DND-41 (cell line): ENCODE measurements around the gene RGS12.

Experiments used
- ATAC-seq: fragments of 200-7000 bp; cut with Tn5 transposase; 3 replicates; pipeline ENCODE4 v1.9.1; 2021; ENCODE audit warnings: low read depth; ENCODE audit not compliant: insufficient read depth
- DNase-seq: peaks from one replicate; pipeline ENCODE4 v3.0.0-alpha.2; 2020
- H2AFZ ChIP-seq: 2 replicates; pipeline ENCODE4 v1.6.0; 2012; ENCODE audit warnings: low read depth, low read length
- H3K27ac ChIP-seq: 2 replicates; pipeline ENCODE4 v1.5.1; 2012; ENCODE audit warnings: low read length, inconsistent platforms
- H3K27me3 ChIP-seq: fragments of 200-600 bp; sonication (generic); 2 replicates; pipeline ENCODE4 v1.6.0; 2012; ENCODE audit warnings: low read length, mild to moderate bottlenecking, inconsistent platforms; ENCODE audit not compliant: insufficient read depth, poor library complexity
- H3K36me3 ChIP-seq: 2 replicates; pipeline ENCODE4 v1.5.1; 2012; ENCODE audit warnings: low read length, inconsistent platforms; ENCODE audit not compliant: insufficient read depth
- H3K4me1 ChIP-seq: 2 replicates; pipeline ENCODE4 v1.5.1; 2012; ENCODE audit warnings: mild to moderate bottlenecking, low read length; ENCODE audit not compliant: insufficient read depth
- H3K4me2 ChIP-seq: 2 replicates; pipeline ENCODE4 v1.6.0; 2012; ENCODE audit warnings: mild to moderate bottlenecking, moderate library complexity, low read length, inconsistent platforms; ENCODE audit not compliant: insufficient read depth
- H3K4me3 ChIP-seq, 2 experiments: fragments of 200-600 bp in 1 of 2; shearing (Covaris generic) in 1 of 2; 2 replicates each; pipeline ENCODE4 v1.5.1; 2012 to 2016; ENCODE audit warnings: inconsistent platforms in 2 of 2, low read length in 2 of 2, mild to moderate bottlenecking in 2 of 2, low read depth in 1 of 2, moderate library complexity in 1 of 2
- H3K79me2 ChIP-seq: 2 replicates; pipeline ENCODE4 v1.6.0; 2012; ENCODE audit warnings: low read length, inconsistent platforms; ENCODE audit not compliant: insufficient read depth
- H3K9ac ChIP-seq: 2 replicates; pipeline ENCODE4 v1.6.0; 2012; ENCODE audit warnings: low read depth, mild to moderate bottlenecking, inconsistent platforms, low read length, moderate library complexity
- H3K9me3 ChIP-seq: 2 replicates; pipeline ENCODE4 v1.5.1; 2012; ENCODE audit warnings: low read length, moderate library complexity, mild to moderate bottlenecking, inconsistent platforms; ENCODE audit not compliant: insufficient read depth, severe bottlenecking
- H4K20me1 ChIP-seq: 2 replicates; pipeline ENCODE4 v1.6.0; 2012; ENCODE audit warnings: low read length; ENCODE audit not compliant: insufficient read depth
- EZH2 ChIP-seq: IDR thresholded peaks from 3 replicates; pipeline ENCODE4 v1.6.1; 2012; ENCODE audit warnings: borderline replicate concordance, low read depth, mild to moderate bottlenecking, moderate library complexity, low read length, inconsistent platforms; ENCODE audit not compliant: severe bottlenecking
- TF ChIP-seq, protein P1 (sequence below): IDR thresholded peaks from 2 replicates; pipeline ENCODE4 v1.5.1; 2012; ENCODE audit warnings: borderline replicate concordance, low read length, moderate library complexity, mild to moderate bottlenecking; ENCODE audit not compliant: poor library complexity, severe bottlenecking; ENCODE audit errors: extremely low read depth

Gene RGS12

DNA sequence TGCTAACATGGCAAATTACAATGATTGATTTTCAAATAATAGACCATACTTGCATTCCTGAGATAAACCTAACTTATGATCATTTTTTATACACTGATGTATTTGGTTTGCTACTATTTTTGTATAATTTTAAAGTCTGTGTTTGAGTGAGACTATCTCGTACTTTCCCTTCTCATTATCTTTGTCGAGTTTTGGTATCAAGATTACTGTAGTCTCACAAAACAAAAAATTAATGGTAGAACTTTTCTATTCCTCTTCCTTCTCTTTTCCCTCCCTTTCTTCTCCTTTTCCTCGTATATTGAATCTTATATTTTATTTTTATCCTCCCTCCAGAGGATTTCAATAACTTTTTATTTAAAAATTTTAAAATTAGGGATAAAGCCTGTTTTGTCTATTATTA is 41.5 kb downstream of the RGS12 start:
- TF ChIP-seq EZH2 = no peak
- TF ChIP-seq, protein P1, sequence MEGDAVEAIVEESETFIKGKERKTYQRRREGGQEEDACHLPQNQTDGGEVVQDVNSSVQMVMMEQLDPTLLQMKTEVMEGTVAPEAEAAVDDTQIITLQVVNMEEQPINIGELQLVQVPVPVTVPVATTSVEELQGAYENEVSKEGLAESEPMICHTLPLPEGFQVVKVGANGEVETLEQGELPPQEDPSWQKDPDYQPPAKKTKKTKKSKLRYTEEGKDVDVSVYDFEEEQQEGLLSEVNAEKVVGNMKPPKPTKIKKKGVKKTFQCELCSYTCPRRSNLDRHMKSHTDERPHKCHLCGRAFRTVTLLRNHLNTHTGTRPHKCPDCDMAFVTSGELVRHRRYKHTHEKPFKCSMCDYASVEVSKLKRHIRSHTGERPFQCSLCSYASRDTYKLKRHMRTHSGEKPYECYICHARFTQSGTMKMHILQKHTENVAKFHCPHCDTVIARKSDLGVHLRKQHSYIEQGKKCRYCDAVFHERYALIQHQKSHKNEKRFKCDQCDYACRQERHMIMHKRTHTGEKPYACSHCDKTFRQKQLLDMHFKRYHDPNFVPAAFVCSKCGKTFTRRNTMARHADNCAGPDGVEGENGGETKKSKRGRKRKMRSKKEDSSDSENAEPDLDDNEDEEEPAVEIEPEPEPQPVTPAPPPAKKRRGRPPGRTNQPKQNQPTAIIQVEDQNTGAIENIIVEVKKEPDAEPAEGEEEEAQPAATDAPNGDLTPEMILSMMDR = no peak
- H3K27ac ChIP-seq = no peak overlapping the region
- no peak overlapping the region for H3K4me2 ChIP-seq
- H3K36me3 ChIP-seq = no peaks in the 10 kb centered on the region
- H4K20me1 ChIP-seq = peaks cover 23% of the 10 kb centered on the region
- no peaks in the 10 kb centered on the region for H3K4me1 ChIP-seq
- H3K27me3 ChIP-seq = no peaks in the 10 kb centered on the region
- no peak for ATAC-seq
- no peaks in the 10 kb centered on the region for H3K9me3 ChIP-seq
- H2AFZ ChIP-seq = no peak overlapping the region
- H3K79me2 ChIP-seq = no peaks in the 10 kb centered on the region
- no peak overlapping the region for H3K9ac ChIP-seq
- H3K4me3 ChIP-seq = no peak overlapping the region
- no peak for DNase-seq

DNA sequence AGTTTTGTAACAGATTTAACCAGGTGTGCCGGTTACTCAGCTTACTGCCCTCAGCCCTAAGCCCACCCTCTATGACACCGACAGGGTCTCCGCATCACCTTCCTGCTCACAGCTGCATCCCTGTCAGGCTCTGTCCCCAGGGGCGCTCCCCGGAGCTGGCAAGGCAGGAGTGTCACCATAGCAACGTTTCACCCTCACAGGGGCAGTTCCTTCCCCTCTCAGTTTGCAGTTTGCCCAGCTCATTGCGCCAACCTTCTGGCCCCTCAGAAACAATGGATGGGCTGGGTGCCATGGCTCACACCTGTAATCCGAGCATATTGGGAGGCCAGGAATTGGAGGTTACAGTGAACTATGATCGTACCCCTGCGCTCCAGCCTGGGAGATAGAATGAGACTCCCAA is 42.6 kb downstream of the RGS12 start:
- no peak for TF ChIP-seq EZH2
- TF ChIP-seq, protein P1 = no peak
- Histone ChIP-seq H3K4me3 (no peak overlapping the region), H3K9me3 (no peaks in the 10 kb centered on the region), H3K4me1 (no peaks in the 10 kb centered on the region), H2AFZ (no peak overlapping the region), H3K36me3 (no peaks in the 10 kb centered on the region), H3K9ac (no peak overlapping the region), H4K20me1 (peaks cover 24% of the 10 kb centered on the region), H3K79me2 (no peaks in the 10 kb centered on the region), H3K27ac (no peak overlapping the region), H3K27me3 (no peaks in the 10 kb centered on the region), H3K4me2 (no peak overlapping the region)
- DNase-seq (no peak), ATAC-seq (no peak)

DNA sequence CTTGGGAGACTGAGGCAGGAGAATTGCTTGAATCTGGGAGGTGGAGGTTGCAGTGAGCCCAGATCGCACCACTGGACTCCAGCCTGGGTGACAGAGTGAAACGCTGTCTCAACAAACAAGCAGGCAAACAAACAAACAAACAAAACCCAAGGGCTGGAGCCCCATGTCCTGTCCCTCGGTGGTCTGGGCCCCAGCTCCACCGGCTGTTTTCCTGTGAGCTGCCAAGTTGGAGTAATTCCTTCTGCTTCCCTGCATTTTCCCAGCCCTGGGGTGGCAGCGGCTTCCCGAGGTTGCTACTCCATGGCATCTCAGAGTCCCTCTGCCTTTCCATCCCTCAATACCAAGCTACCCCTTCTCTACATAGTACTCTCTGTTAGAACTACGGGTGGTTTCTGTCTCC is 43.2 kb downstream of the RGS12 start:
- DNase-seq (no peak), ATAC-seq (no peak)
- no peak overlapping the region for H3K27ac ChIP-seq
- no peaks in the 10 kb centered on the region for H3K27me3 ChIP-seq
- no peaks in the 10 kb centered on the region for H3K9me3 ChIP-seq
- no peaks in the 10 kb centered on the region for H3K4me1 ChIP-seq
- peaks cover 27% of the 10 kb centered on the region for H4K20me1 ChIP-seq
- TF ChIP-seq, protein P1 = no peak
- no peak for TF ChIP-seq EZH2
- no peak overlapping the region for H3K4me3 ChIP-seq
- H3K9ac ChIP-seq = no peak overlapping the region
- no peaks in the 10 kb centered on the region for H3K36me3 ChIP-seq
- no peaks in the 10 kb centered on the region for H3K79me2 ChIP-seq
- no peak overlapping the region for H3K4me2 ChIP-seq
- H2AFZ ChIP-seq = no peak overlapping the region
